Kidney tubule cell (primary cell): ENCODE data around the gene SCGB1A1.

Experiments used
- DNase-seq: peaks from one replicate; pipeline ENCODE4 v3.0.0-alpha.2; 2018; ENCODE audit warnings: low spot score

The SCGB1A1 gene

GRCh38 chr11:62421996-62422395, 3.2 kb downstream of the SCGB1A1 start:
- no peak for DNase-seq

DNA sequence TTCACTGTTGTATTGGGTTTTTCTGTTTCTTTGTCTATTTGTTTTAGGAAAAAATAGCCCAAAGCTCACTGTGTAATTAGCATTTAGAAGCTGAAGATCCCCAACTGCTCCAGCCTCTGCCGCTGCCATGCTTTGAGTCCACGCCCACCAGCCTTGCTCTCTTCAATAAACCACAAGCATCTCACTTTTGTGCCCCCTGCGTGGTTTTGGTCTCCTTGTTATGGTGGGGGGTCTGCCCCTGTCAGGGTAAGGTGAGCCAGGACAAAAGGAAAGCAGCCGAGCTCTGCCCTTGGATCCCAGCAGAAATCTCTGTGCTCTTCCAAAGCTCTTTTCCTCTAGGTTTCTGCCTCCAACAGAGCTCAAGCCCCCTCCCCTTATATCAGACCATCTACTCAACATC, 4.2 kb downstream of the SCGB1A1 start:
- DNase-seq: no peak

GRCh38 chr11:62427630-62428233, 8.9 kb downstream of the SCGB1A1 start:
- DNase-seq: peak; percentile 47

DNA sequence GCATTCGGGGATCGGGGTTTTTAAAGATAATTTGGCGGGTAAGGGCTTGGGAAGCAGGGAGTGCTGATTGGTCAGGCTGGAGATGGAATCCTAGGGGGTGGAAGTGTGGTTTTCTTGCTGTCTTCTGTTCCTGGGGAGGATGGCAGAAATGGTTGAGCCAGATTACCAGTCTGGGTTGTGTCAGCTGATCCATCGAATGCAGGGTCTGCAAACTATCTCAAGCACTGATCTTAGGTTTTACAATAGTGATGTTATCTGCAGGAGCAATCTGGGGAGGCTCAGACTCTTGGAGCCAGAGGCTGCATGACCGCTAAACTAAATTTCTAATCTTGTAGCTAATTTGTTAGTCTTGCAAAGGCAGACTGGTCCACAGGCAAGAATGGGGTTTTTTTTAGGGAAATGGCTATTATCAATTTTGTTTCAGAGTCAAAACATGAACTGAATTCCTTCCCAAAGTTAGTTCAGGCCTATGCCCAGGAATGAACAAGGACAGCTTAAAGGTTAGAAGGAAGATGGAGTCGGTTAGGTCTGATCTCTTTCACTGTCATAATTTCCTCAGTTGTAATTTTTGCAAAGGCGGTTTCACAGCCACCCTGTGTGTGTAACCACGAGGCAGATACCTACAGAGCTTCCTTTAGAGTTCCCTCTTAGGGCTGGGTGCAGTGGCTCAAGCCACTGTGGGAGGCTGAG, 10.2 kb downstream of the SCGB1A1 start:
- no peak for DNase-seq

- no peak for DNase-seq
Observed at GRCh38 chr11:62430425-62430824, 11.6 kb downstream of the SCGB1A1 start.

- peak; percentile 67 for DNase-seq
Observed at GRCh38 chr11:62431171-62431901, 12.5 kb downstream of the SCGB1A1 start.

DNA sequence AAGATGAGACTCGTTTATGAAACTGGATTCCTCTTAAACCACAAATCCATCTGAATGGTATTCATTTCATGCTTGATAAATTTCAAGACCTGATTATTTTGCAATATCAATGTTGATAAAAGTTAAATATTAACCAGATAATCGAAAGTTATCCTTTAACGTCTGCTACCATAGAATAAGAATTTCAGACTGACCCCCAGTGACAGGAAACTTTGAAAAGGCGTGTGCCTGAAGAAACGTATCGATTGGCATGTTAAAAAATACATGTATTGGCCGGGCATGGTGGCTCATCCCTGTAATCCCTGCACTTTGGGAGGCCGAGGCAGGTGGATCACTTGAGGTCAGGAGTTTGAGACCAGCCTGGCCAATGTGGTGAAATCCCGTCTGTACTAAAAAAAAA, 13.9 kb downstream of the SCGB1A1 start:
- peak; percentile 91 for DNase-seq

DNA sequence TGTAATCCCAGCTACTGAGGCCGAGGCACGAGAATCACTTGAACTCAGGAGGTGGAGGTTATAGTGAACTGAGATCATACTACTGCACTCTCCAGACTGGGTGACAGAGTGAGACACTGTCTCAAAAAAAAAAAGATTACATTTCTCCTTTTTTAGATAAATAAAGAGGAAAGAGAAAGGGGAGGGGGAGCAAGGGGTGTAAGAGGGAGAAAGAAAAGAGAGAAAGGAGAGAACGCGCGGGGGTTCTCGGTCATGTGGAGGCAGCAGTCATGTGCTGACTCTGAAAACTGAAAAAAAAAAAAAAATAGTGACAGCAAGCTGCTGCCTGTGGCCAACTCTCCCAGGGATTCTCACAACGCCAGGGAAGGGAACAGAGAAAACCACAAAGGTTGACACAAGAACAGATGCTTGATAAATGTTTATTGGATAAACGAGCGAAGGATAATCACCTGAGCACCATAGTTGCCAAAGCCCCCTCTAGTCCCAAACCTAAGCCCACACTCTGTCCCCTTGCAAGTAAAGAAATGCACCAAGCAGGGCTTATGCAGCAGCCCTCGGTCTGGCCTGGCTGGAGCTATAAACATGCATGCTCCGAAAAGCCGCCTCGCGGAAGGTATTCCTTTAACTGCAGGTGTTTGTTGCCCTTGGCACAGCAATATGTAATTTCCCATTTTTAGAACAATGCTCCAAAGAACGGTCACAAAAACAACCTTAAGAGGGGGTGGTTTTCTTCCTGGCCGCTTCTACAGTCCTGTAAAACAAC, 14.5 kb downstream of the SCGB1A1 start:
- DNase-seq: peak; percentile 63

DNA sequence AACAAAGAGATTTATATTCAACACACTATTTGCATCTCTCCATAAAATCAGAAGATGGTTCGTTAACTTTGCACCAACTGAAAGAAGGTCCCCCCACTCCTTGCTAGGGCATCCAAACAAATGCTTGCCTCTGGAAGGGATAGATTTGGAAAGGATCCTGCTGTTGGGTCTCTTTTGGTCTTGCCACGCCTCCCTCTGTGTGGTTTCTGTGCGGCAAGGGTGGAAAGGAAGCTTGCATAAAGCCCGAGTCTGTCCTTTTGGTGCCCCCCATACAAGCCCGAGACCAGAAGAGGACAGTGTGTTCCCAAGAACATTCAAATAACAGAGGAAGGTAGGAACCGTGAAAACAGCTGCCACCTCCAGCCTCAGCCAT, 15.1 kb downstream of the SCGB1A1 start:
- no peak for DNase-seq

DNA sequence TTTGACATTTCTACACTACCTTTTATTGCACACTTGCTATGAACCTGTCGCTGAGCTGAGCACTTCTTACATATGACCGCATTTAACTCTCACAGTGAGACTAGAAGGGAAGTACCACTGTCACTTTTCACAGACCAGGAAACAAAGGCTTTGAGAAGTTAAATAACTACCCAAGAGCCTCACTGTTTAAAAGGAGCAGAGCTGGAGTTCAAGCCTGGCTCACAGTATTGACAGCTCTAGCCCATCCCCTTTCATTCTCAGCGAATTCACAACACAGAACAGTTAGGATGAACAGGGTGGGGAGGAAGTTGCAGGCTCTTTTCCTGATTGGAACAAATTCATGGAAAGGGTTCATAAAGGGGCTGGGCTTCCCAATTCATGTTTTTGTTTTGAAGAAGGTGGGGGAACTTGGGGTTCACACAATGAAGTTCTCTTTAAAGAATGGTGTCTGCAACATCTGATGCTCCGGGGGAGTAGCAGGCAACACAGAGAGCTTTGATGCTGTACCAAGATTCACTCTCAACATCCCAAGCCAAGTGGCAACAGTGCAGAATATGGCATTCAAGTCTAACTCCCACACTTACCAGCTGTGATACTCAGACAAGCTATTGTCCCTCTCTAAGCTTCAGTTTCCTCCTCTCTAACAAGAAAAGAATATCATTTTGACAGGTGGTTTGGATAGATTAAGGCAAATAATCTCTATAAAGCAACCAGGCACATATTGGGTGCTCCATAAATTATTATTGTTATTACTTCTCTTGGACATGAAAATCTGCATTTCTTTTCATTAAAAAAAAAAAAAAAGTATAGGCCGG, 17.2 kb downstream of the SCGB1A1 start:
- DNase-seq: no peak

DNA sequence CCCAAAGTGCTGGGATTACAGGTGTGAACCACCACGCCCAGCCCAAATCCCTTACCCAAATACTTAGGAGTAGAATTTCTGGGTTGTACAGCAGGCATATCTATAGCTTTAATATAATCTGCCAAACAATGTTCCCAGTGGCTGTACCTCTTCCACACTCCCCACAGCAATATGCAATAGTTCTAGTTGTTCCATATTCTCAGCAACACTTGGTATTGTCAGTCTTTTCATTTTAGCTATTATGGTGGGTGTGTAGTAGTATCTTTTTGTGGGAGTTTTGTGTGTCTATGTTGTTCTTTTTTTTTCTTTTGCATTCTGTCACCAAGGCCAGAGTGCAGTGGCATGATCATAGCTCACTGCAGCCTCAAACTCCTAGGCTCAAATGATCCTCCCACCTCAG, 18.8 kb downstream of the SCGB1A1 start:
- DNase-seq: no peak

DNA sequence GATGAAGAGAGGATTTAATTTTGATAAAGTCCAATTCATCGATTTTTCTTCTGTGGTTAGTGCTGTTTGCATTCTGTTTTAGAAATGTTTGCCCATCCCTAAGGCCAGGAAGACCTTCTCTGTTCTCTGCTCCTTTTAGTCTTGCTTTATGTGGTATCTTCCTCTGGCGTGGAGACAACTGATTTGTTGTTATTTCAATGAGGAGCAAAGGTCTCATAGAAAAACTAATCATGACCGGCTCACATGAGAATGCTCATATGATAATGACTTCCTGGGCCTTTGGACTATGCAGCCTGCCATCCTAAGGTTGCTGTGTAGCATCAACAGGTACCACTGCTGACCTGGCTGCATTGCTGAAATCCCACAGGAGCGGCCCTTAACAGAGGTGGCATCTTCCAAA, 19.8 kb downstream of the SCGB1A1 start:
- no peak for DNase-seq

- peak; percentile 17 for DNase-seq
Observed at GRCh38 chr11:62439785-62440602, 21.2 kb downstream of the SCGB1A1 start.

GRCh38 chr11:62443390-62444235, 24.8 kb downstream of the SCGB1A1 start:
- no peak for DNase-seq

DNA sequence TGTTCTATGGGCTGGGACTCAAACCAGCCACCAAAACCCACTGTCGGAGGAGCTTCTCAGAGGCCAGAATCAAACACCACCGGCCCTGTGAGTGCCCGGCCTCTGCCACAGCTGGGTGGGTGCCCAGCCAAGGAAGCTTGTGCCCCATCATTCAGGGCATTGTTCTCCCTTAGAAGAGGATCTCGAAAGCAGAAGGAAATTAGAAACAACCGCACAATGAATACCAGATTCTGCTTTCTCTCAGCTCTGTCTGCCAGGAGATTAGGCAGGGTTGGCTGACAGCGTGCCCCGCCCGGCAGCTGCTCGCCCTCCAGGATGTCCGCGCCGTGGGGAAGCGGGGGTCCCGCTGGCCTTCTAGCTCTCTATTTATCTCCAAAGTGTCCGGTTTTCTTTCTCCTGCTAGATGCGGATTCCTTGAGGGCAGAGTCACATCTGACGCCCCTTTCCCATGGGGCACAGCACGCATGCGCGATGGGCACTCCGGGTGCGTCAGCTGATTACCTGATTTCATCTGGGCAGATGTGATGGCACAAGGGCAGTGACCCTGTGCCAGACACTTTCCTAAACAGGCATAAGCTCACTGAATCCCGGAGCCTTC, 25.5 kb downstream of the SCGB1A1 start:
- peak; percentile 77 for DNase-seq

- DNase-seq: no peak
Observed at GRCh38 chr11:62444835-62445234, 26.0 kb downstream of the SCGB1A1 start.

DNA sequence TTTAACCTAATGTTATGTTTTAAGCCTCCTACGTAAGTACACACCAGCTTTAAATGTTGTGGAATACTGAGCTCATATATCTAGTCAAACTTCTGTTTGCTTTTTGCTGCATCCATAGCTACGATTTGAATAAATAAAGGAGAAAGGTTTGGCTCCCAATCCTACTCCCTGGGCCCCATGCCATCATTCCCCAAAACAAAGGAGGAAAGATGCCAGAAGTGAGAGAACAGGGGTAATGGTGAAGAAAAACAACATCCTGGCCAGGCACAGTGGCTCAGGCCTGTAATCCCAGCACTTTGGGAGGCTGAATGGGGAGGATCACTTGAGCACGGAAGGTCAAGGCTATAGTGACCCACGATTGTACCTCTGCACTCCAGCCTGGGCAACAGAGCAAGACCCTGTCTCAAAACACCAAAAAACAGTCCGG, 26.5 kb downstream of the SCGB1A1 start:
- no peak for DNase-seq

- DNase-seq: no peak
Observed at GRCh38 chr11:62446091-62446490, 27.3 kb downstream of the SCGB1A1 start.

- no peak for DNase-seq
Observed at GRCh38 chr11:62449451-62449851, 30.6 kb downstream of the SCGB1A1 start.
